Spleen (tissue), 7 donors: ENCODE data around the gene HECA.

Experiments
- CTCF ChIP-seq, 11 experiments: fragments of 200-600 bp in 7 of 11; fragments of 450-650 bp in 4 of 11; sonication (generic) in 4 of 11; IDR thresholded peaks in 8 of 11; conservative IDR thresholded peaks in 3 of 11; 1 replicate in 7 of 11; 2 replicates in 4 of 11; pipeline versions ENCODE4 v1.4.0 to v1.8.0; 2016 to 2021; ENCODE audit warnings: antibody characterized with exemption in 11 of 11, inconsistent platforms in 4 of 11, mild to moderate bottlenecking in 1 of 11
- POLR2A ChIP-seq, 3 donors: fragments of 450-650 bp; IDR thresholded peaks; one replicate each; pipeline ENCODE4 v1.5.1; 2017; ENCODE audit warnings: antibody characterized with exemption in 3 of 3, mild to moderate bottlenecking in 1 of 3
- POLR2AphosphoS5 ChIP-seq, 3 donors: sonication (generic); formaldehyde crosslinking; IDR thresholded peaks; one replicate each; pipeline ENCODE4 v1.5.1; 2017; ENCODE audit warnings: antibody characterized with exemption in 3 of 3
- donor health status: DM: no; HTN: no; CAD: no; lungs with moderate emphysema.
- donor health status: DM: no; HTN: no; CAD: no.
- donor health status: DM: no; HTN: no; CAD: no.

- TF ChIP-seq CTCF (IDR thresholded peaks at IDR 0.05 in 8 of 11, conservative IDR thresholded peaks at IDR 0.05 in 3 of 11) (peak; percentile 47 to 87 (median 75)), POLR2AphosphoS5 (IDR thresholded peaks at IDR 0.05) (peak in 1 of 3 donors; percentile 91), POLR2A (IDR thresholded peaks at IDR 0.05) (no peak)
Measured at GRCh38 chr6:139124887-139125672, 9.8 kb upstream of the HECA start.
